WTC11 (cell line): ENCODE results near the gene NAMPT.

Source experiments
- ATF3 ChIP-seq: sonication (generic); formaldehyde crosslinking; conservative IDR thresholded peaks from 2 replicates; pipeline ENCODE4 v1.8.1; 2022; ENCODE audit warnings: mild to moderate bottlenecking, missing genetic modification reagents
- CREB1 ChIP-seq: sonication (generic); formaldehyde crosslinking; IDR thresholded peaks from 2 replicates; pipeline ENCODE4 v1.8.0; 2023; ENCODE audit warnings: mild to moderate bottlenecking, missing genetic modification reagents
- CTCF ChIP-seq: fragments of 200-600 bp; IDR thresholded peaks from 2 replicates; pipeline ENCODE4 v1.8.0; 2022; ENCODE audit warnings: antibody characterized with exemption
- ERG ChIP-seq: fragments of 250-450 bp; sonication (Bioruptor Pico); IDR thresholded peaks from 2 replicates; pipeline ENCODE4 v1.8.0; 2021; ENCODE audit warnings: mild to moderate bottlenecking
- FOXP4 ChIP-seq: sonication (generic); formaldehyde crosslinking; IDR thresholded peaks from 2 replicates; pipeline ENCODE4 v1.8.0; 2022; ENCODE audit warnings: mild to moderate bottlenecking, missing genetic modification reagents
- HMGA2 ChIP-seq: fragments of 250-450 bp; sonication (Bioruptor Pico); IDR thresholded peaks from 2 replicates; pipeline ENCODE4 v1.4.0; 2021; ENCODE audit warnings: mild to moderate bottlenecking, moderate library complexity
- HMGXB4 ChIP-seq: sonication (generic); formaldehyde crosslinking; IDR thresholded peaks from 2 replicates; pipeline ENCODE4 v1.8.1; 2023; ENCODE audit warnings: mild to moderate bottlenecking, moderate library complexity, missing genetic modification reagents
- MAX ChIP-seq: sonication (generic); formaldehyde crosslinking; IDR thresholded peaks from 2 replicates; pipeline ENCODE4 v1.8.0; 2022; ENCODE audit warnings: mild to moderate bottlenecking, missing genetic modification reagents
- NR2C2 ChIP-seq: sonication (generic); formaldehyde crosslinking; IDR thresholded peaks from 2 replicates; pipeline ENCODE4 v1.8.0; 2022; ENCODE audit warnings: mild to moderate bottlenecking, missing genetic modification reagents
- PREB ChIP-seq: sonication (generic); formaldehyde crosslinking; IDR thresholded peaks from 2 replicates; pipeline ENCODE4 v1.8.1; 2022; ENCODE audit warnings: mild to moderate bottlenecking, missing genetic modification reagents, moderate library complexity, borderline replicate concordance
- SMAD3 ChIP-seq: sonication (generic); formaldehyde crosslinking; IDR thresholded peaks from 2 replicates; pipeline ENCODE4 v1.8.0; 2022; ENCODE audit warnings: missing genetic modification reagents, mild to moderate bottlenecking, borderline replicate concordance
- TP53 ChIP-seq: sonication (generic); formaldehyde crosslinking; IDR thresholded peaks from 2 replicates; pipeline ENCODE4 v1.8.1; 2023; ENCODE audit warnings: mild to moderate bottlenecking, missing genetic modification reagents
- ZNF121 ChIP-seq: sonication (generic); formaldehyde crosslinking; IDR thresholded peaks from 2 replicates; pipeline ENCODE4 v1.8.0; 2023; ENCODE audit warnings: missing genetic modification reagents
- ZNF138 ChIP-seq: sonication (generic); formaldehyde crosslinking; conservative IDR thresholded peaks from 2 replicates; pipeline ENCODE4 v1.8.1; 2022; ENCODE audit warnings: mild to moderate bottlenecking, moderate library complexity, missing genetic modification reagents

- TF ChIP-seq CREB1, result no peak
- no peak for TF ChIP-seq CTCF
- no peak for TF ChIP-seq ATF3 (CRISPR knock-in tag)
- TF ChIP-seq HMGXB4 (CRISPR knock-in tag), result no peak
- no peak for TF ChIP-seq MAX (CRISPR knock-in tag)
- no peak for TF ChIP-seq ZNF121
- no peak for TF ChIP-seq ZNF138 (CRISPR knock-in tag)
- no peak for TF ChIP-seq HMGA2 (CRISPR knock-in tag)
- no peak for TF ChIP-seq TP53 (CRISPR knock-in tag)
- TF ChIP-seq PREB (CRISPR knock-in tag), result no peak
- no peak for TF ChIP-seq FOXP4 (CRISPR knock-in tag)
- no peak for TF ChIP-seq ERG (CRISPR knock-in tag)
- TF ChIP-seq NR2C2 (CRISPR knock-in tag), result no peak
- TF ChIP-seq SMAD3 (CRISPR knock-in tag), result no peak
These were observed 6.1 kb downstream of the NAMPT start for GRCh38 chr7:106278695-106279094.
